MM.1S (cell line): Measurements from ENCODE around the gene CACNA1G.

Experiments
- DNase-seq: peaks from one replicate; pipeline ENCODE4 v3.0.0-alpha.2; 2015
- H2AFZ ChIP-seq: fragments of 300-600 bp; sonication (generic); 2 replicates; pipeline ENCODE4 v1.6.0; 2016; ENCODE audit warnings: antibody characterized with exemption, low read length
- H3F3A ChIP-seq: fragments of 300-600 bp; sonication (generic); 2 replicates; pipeline ENCODE4 v1.6.1; 2016; ENCODE audit warnings: mild to moderate bottlenecking, antibody characterized with exemption, low read length, moderate library complexity, mixed read lengths; ENCODE audit not compliant: insufficient read depth
- H3K27ac ChIP-seq: fragments of 300-600 bp; sonication (generic); 2 replicates; pipeline ENCODE4 v1.5.1; 2016; ENCODE audit warnings: mild to moderate bottlenecking, low read length
- H3K27me3 ChIP-seq: fragments of 300-600 bp; sonication (generic); replicated peaks from 2 replicates; pipeline ENCODE4 v1.6.0; 2016; ENCODE audit warnings: low read length; ENCODE audit not compliant: insufficient read depth
- H3K36me3 ChIP-seq: fragments of 300-600 bp; sonication (generic); replicated peaks from 2 replicates; pipeline ENCODE4 v1.6.1; 2016; ENCODE audit warnings: mild to moderate bottlenecking, low read length, mixed read lengths; ENCODE audit not compliant: insufficient read depth
- H3K4me1 ChIP-seq: fragments of 300-600 bp; sonication (generic); 2 replicates; pipeline ENCODE4 v1.6.1; 2016; ENCODE audit warnings: low read length, mixed read lengths
- H3K4me2 ChIP-seq: fragments of 300-600 bp; sonication (generic); 2 replicates; pipeline ENCODE4 v1.6.0; 2016; ENCODE audit warnings: low read depth, low read length
- H3K4me3 ChIP-seq: fragments of 300-600 bp; sonication (generic); 2 replicates; pipeline ENCODE4 v1.5.1; 2016; ENCODE audit warnings: low read length, mixed read lengths
- H3K79me2 ChIP-seq: fragments of 300-600 bp; sonication (generic); 2 replicates; pipeline ENCODE4 v1.6.1; 2016; ENCODE audit warnings: mixed run types, low read length, mixed read lengths
- H3K9ac ChIP-seq: fragments of 300-600 bp; sonication (generic); 2 replicates; pipeline ENCODE4 v1.6.1; 2016; ENCODE audit warnings: low read length, mixed read lengths
- H3K9me2 ChIP-seq: fragments of 300-600 bp; sonication (generic); replicated peaks from 2 replicates; pipeline ENCODE4 v1.6.1; 2016; ENCODE audit warnings: mild to moderate bottlenecking, low read length, mixed read lengths; ENCODE audit not compliant: insufficient read depth
- H3K9me3 ChIP-seq: fragments of 300-600 bp; sonication (generic); replicated peaks from 2 replicates; pipeline ENCODE4 v1.6.1; 2016; ENCODE audit warnings: mild to moderate bottlenecking, low read length, mixed read lengths; ENCODE audit not compliant: insufficient read depth
- H4K20me1 ChIP-seq: fragments of 300-600 bp; sonication (generic); 2 replicates; pipeline ENCODE4 v1.6.1; 2016; ENCODE audit warnings: mild to moderate bottlenecking, low read length, moderate library complexity, mixed read lengths; ENCODE audit not compliant: insufficient read depth
- CTCF ChIP-seq: fragments of 300-600 bp; sonication (generic); IDR thresholded peaks from 2 replicates; pipeline ENCODE4 v1.5.1; 2016; ENCODE audit warnings: antibody characterized with exemption, low read length, mixed read lengths
- EZH2 ChIP-seq: fragments of 300-600 bp; sonication (generic); optimal IDR thresholded peaks from 2 replicates; pipeline ENCODE3; 2017; ENCODE audit warnings: low read depth, mild to moderate bottlenecking, antibody characterized with exemption, low read length, mixed read lengths
- EZH2phosphoT487 ChIP-seq: fragments of 300-600 bp; sonication (generic); IDR thresholded peaks from 2 replicates; pipeline ENCODE4 v1.6.1; 2018; ENCODE audit warnings: antibody characterized with exemption, low read length

Gene CACNA1G

GRCh38 chr17:50607522-50608175 is 47.1 kb downstream of the CACNA1G start:
- Histone ChIP-seq H3F3A (no peaks in the 10 kb centered on the region), H4K20me1 (no peaks in the 10 kb centered on the region), H3K4me3 (no peak overlapping the region), H3K36me3 (no peaks in the 10 kb centered on the region), H3K79me2 (no peaks in the 10 kb centered on the region), H3K9me2 (no peaks in the 10 kb centered on the region), H3K9me3 (no peaks in the 10 kb centered on the region), H3K27me3 (peaks cover 94% of the 10 kb centered on the region), H3K27ac (no peak overlapping the region), H3K4me1 (no peaks in the 10 kb centered on the region), H3K4me2 (no peak overlapping the region), H2AFZ (no peak overlapping the region), H3K9ac (no peak overlapping the region)
- DNase-seq, result no peak
- no peak for TF ChIP-seq EZH2
- TF ChIP-seq EZH2phosphoT487, result no peak
- no peak for TF ChIP-seq CTCF

GRCh38 chr17:50608700-50609379 is 48.3 kb downstream of the CACNA1G start:
- H3K4me1 ChIP-seq, result no peaks in the 10 kb centered on the region
- no peak overlapping the region for H3K4me3 ChIP-seq
- no peak for TF ChIP-seq EZH2phosphoT487
- no peak for TF ChIP-seq EZH2
- no peak for TF ChIP-seq CTCF
- H3K79me2 ChIP-seq, result no peaks in the 10 kb centered on the region
- no peak overlapping the region for H3K27ac ChIP-seq
- H4K20me1 ChIP-seq, result no peaks in the 10 kb centered on the region
- no peaks in the 10 kb centered on the region for H3F3A ChIP-seq
- DNase-seq, result no peak
- no peak overlapping the region for H3K9ac ChIP-seq
- H3K9me2 ChIP-seq, result no peaks in the 10 kb centered on the region
- no peak overlapping the region for H3K4me2 ChIP-seq
- peaks cover 91% of the 10 kb centered on the region for H3K27me3 ChIP-seq
- H2AFZ ChIP-seq, result no peak overlapping the region
- no peaks in the 10 kb centered on the region for H3K36me3 ChIP-seq
- no peaks in the 10 kb centered on the region for H3K9me3 ChIP-seq

- no peaks in the 10 kb centered on the region for H3K9me3 ChIP-seq
- no peak overlapping the region for H3K9ac ChIP-seq
- H4K20me1 ChIP-seq, result no peaks in the 10 kb centered on the region
- H3K9me2 ChIP-seq, result no peaks in the 10 kb centered on the region
- H3K27me3 ChIP-seq, result peaks cover 91% of the 10 kb centered on the region
- H3K4me2 ChIP-seq, result no peak overlapping the region
- H3K36me3 ChIP-seq, result no peaks in the 10 kb centered on the region
- no peak for DNase-seq
- TF ChIP-seq CTCF (no peak), EZH2 (no peak), EZH2phosphoT487 (no peak)
- H3K79me2 ChIP-seq, result no peaks in the 10 kb centered on the region
- H3K4me3 ChIP-seq, result no peak overlapping the region
- no peak overlapping the region for H2AFZ ChIP-seq
- H3K4me1 ChIP-seq, result no peaks in the 10 kb centered on the region
- H3F3A ChIP-seq, result no peaks in the 10 kb centered on the region
- no peak overlapping the region for H3K27ac ChIP-seq
Measured at GRCh38 chr17:50609380-50610074, 49.0 kb downstream of the CACNA1G start.
